ENCODE measurements around the gene CTSZ. TPM values are rescaled to one million over a fixed set of nuclear protein-coding genes. Genes with fewer than 3 reads are reported as not detected.
"Not testable (repeated sequence)": the region's sequence is repeated elsewhere in the genome, so short reads cannot be mapped to it uniquely, and the experiment has no call there.

CTSZ gene
- total and polyA plus RNA-seq, 9 donors, result 36.7 to 301 (median 85.6) TPM

DNA sequence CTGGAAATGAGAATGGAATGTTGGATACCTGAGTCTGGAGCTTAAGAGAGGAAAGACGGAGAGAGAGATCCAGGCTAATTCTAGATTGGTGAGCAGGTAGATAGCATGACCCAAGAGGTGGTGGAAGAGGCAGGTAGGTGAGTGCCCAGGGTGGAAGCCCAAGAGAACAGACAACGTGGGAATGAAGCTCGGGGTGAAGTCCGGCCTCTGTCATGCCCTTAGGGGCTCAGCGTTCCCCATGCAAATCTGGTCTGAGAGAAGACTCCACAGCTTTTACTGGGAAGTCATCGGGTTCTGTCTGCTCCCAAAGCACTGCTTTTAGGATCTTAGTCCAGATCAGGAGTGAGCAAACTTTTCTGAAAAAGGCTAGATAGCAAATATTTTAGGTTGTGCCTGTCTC lies 22.4 kb downstream of the CTSZ start:
- no peaks in the 10 kb centered on the region for H3K27me3 ChIP-seq
- 84 to 87% (median 85%) methylated on average over 6 of the region's 6 CpGs for WGBS, 3 donors
- no peak for DNase-seq

DNA sequence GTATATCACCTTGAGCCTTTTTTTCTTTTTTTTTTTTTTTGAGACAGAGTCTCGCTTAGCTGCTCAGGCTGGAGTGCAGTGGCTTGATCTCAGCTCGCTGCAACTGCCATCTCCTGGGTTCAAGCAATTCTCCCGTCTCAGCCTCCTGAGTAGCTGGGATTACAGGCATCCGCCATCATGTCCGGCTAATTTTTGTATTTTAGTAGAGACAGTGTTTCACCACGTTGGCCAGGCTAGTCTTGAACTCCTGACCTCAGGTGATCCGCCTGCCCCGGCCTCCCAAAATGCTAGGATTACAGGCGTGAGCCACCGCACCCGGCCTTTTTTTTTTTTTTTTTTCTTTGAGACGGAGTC lies 24.0 kb downstream of the CTSZ start:
- not testable (repeated sequence) for DNase-seq

More for the DNA sequence above, 22.4 kb downstream of the CTSZ start:
- TF ChIP-seq EP300 (IDR thresholded peaks at IDR 0.05), result no peak
- no peak for TF ChIP-seq POLR2A (IDR thresholded peaks at IDR 0.05)
- TF ChIP-seq, protein P1, sequence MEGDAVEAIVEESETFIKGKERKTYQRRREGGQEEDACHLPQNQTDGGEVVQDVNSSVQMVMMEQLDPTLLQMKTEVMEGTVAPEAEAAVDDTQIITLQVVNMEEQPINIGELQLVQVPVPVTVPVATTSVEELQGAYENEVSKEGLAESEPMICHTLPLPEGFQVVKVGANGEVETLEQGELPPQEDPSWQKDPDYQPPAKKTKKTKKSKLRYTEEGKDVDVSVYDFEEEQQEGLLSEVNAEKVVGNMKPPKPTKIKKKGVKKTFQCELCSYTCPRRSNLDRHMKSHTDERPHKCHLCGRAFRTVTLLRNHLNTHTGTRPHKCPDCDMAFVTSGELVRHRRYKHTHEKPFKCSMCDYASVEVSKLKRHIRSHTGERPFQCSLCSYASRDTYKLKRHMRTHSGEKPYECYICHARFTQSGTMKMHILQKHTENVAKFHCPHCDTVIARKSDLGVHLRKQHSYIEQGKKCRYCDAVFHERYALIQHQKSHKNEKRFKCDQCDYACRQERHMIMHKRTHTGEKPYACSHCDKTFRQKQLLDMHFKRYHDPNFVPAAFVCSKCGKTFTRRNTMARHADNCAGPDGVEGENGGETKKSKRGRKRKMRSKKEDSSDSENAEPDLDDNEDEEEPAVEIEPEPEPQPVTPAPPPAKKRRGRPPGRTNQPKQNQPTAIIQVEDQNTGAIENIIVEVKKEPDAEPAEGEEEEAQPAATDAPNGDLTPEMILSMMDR (IDR thresholded peaks at IDR 0.05), result no peak
- Histone ChIP-seq H3K9me3 (no peaks in the 10 kb centered on the region), H3K4me1 (ENCODE audit: insufficient read depth) (peaks cover 11% of the 10 kb centered on the region), H3K27ac (no peak overlapping the region), H3K4me3 (no peak overlapping the region), H3K36me3 (no peaks in the 10 kb centered on the region)
- intact Hi-C loops (cut with DNase I), result loop anchor here in 2 of 4 donors (5.0 kb wide), 2 partner anchors 87 to 92 kb away; no protein-coding TSS in a partner anchor

DNA sequence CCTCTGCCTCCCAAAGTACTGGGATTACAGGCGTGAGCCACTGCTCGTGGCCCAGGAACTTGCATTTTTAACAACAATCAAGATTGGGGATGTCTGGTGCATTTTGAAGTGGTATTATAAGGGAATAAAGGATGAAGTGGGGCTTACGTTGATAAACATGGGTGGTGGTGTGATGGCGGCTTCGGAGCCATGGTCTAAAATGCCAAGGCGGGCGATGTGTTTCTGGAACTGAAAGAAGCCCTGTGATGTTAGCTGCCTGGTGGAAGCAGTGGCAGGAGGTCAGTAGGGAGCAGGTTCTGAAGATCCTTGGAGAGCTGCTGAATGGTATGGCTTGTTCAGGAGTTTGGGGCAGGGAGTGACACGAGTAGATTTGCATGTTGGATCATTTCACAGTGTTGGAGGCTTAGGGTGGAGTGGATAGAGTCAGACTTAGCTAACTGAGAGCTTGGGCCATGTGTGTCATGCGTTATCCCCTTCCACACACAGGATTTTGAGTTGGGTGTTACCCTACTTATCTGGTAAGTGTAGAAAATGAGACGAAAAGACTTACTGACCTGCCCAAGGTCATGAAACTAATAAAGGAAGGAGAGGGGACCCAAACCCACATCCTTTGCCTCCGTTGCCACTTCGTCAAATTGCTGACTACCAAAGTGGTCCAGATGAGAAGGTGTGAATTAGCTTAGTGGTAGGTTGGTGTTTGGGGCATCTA lies 24.5 kb downstream of the CTSZ start:
- WGBS, 3 donors, result 88 to 89% (median 89%) methylated on average over 12 of the region's 12 CpGs
- no peak for DNase-seq
- peak overlapping the region; percentile 54 for H3K4me3 ChIP-seq
- no peak overlapping the region for H3K27ac ChIP-seq
- H3K36me3 ChIP-seq, result no peaks in the 10 kb centered on the region
- TF ChIP-seq, protein P1 (IDR thresholded peaks at IDR 0.05), result no peak
- TF ChIP-seq EP300 (IDR thresholded peaks at IDR 0.05) (no peak), POLR2A (IDR thresholded peaks at IDR 0.05) (no peak)
- no peaks in the 10 kb centered on the region for H3K27me3 ChIP-seq
- intact Hi-C loops (cut with DNase I), result loop anchor here in 2 of 4 donors (5.0 kb wide), 2 partner anchors 85 to 90 kb away; no protein-coding TSS in a partner anchor
- H3K4me1 ChIP-seq (ENCODE audit: insufficient read depth), result peaks cover 11% of the 10 kb centered on the region
- H3K9me3 ChIP-seq, result no peaks in the 10 kb centered on the region

More for the DNA sequence above, 24.0 kb downstream of the CTSZ start:
- H3K4me3 ChIP-seq, H3K36me3 ChIP-seq, H3K27me3 ChIP-seq, H3K27ac ChIP-seq, H3K9me3 ChIP-seq: not testable (repeated sequence)
- peaks cover 11% of the 10 kb centered on the region for H3K4me1 ChIP-seq (ENCODE audit: insufficient read depth)
- intact Hi-C loops (cut with DNase I), result loop anchor here in 2 of 4 donors (5.0 kb wide), 2 partner anchors 86 to 91 kb away; no protein-coding TSS in a partner anchor
- 93 to 96% (median 94%) methylated on average over 12 of the region's 12 CpGs for WGBS, 3 donors

DNA sequence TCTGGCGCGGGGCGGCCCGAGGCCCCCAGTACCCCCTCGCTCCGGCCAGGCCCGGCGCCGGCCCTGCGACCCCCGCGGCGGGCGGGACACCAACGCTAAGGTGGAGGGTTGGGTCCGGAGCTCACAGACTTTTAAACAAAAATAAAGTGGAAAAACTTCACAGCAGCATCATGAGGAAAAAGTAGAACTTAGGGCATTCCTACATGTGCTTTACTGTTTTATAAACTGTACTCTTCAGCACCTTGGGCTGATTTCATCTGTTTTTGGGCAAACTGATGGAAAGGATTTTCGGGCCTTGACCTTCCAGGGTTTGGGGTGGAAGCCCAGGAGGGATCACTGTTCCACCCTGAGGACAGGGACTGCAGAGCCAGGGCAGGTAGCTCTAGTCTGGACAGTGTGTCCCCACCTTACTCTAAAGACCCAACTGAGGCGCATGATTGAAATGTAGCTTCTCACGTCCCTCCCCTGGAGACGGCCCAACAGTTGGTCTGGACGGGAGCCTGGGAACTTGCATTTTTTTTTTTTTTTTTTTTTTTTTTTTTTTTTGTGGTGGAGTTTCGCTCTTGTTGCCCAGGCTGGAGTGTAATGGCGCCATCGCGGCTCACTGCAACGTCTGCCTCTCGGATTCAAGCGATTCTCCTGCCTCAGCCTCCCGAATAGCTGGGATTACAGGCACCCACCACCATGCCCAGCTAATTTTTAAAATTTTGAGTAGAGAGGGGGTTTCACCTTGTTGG lies 25.3 kb downstream of the CTSZ start:
- TF ChIP-seq EP300 (IDR thresholded peaks at IDR 0.05), result no peak
- no peak for TF ChIP-seq POLR2A (IDR thresholded peaks at IDR 0.05)
- TF ChIP-seq, protein P1 (IDR thresholded peaks at IDR 0.05), result no peak
- Histone ChIP-seq H3K36me3 (no peaks in the 10 kb centered on the region), H3K27ac (peak overlapping the region; percentile 80 to 82), H3K4me1 (ENCODE audit: insufficient read depth) (peaks cover 11% of the 10 kb centered on the region), H3K4me3 (peak overlapping the region; percentile 54), H3K9me3 (no peaks in the 10 kb centered on the region), H3K27me3 (no peaks in the 10 kb centered on the region)
- DNase-seq, result peak in 3 of 5 donors; percentile 27 to 47 (median 44)
- intact Hi-C loops (cut with DNase I), result loop anchor here in 3 of 4 donors (2.0 to 5.0 kb wide), 3 partner anchors 51 to 89 kb away; partner anchors contain the start of gene ATP5F1E (in 1 of the 3)
- 12 to 17% (median 17%) methylated on average over 29 of the region's 29 CpGs for WGBS, 3 donors
